ENCODE measurements around the gene ATP1A4. TPM values are rescaled to one million over a fixed set of nuclear protein-coding genes. Genes with fewer than 3 reads are reported as not detected.
A peak's percentile ranks its signal among the peaks of the same experiment; 100 is the strongest.

ATP1A4 gene
- total RNA-seq, 1 donor from 2014 or later, result under 0.01 TPM

GRCh38 chr1:160156361-160156760 lies 5.0 kb downstream of the ATP1A4 start:
- Histone ChIP-seq H3K27me3 (ENCODE audit: control insufficient read depth in 3 of 3, insufficient read depth in 3 of 3, low read length in 3 of 3) (no peaks in the 10 kb centered on the region), H3K9me3 (ENCODE audit: control insufficient read depth in 3 of 3, low read length in 3 of 3) (no peaks in the 10 kb centered on the region)

GRCh38 chr1:160157174-160157573 lies 5.8 kb downstream of the ATP1A4 start:
- H3K27ac ChIP-seq (ENCODE audit: low read depth, low read length), result no peak overlapping the region
- no peaks in the 10 kb centered on the region for H3K36me3 ChIP-seq (ENCODE audit: control insufficient read depth in 3 of 3, insufficient read depth in 3 of 3, low read length in 3 of 3)
- H3K27me3 ChIP-seq (ENCODE audit: control insufficient read depth in 3 of 3, insufficient read depth in 3 of 3, low read length in 3 of 3), result no peaks in the 10 kb centered on the region
- no peak overlapping the region for H3K9ac ChIP-seq (ENCODE audit: low read depth in 1 of 3, low read length in 3 of 3)
- H3K9me3 ChIP-seq (ENCODE audit: control insufficient read depth in 3 of 3, low read length in 3 of 3), result no peaks in the 10 kb centered on the region
- peaks cover 0 to 2% (median under 1%) of the 10 kb centered on the region in 3 donors for H3K4me1 ChIP-seq (ENCODE audit: control insufficient read depth in 3 of 3, insufficient read depth in 3 of 3, low read length in 3 of 3)
- H3K4me3 ChIP-seq (ENCODE audit: low read length in 3 of 3), result no peak overlapping the region

More at GRCh38 chr1:160156361-160156760, 5.0 kb downstream of the ATP1A4 start:
- Histone ChIP-seq H3K27ac (ENCODE audit: low read depth, low read length) (no peak overlapping the region), H3K4me3 (ENCODE audit: low read length in 3 of 3) (no peak overlapping the region), H3K9ac (ENCODE audit: low read depth in 1 of 3, low read length in 3 of 3) (no peak overlapping the region), H3K4me1 (ENCODE audit: control insufficient read depth in 3 of 3, insufficient read depth in 3 of 3, low read length in 3 of 3) (no peaks in the 10 kb centered on the region), H3K36me3 (ENCODE audit: control insufficient read depth in 3 of 3, insufficient read depth in 3 of 3, low read length in 3 of 3) (no peaks in the 10 kb centered on the region)

GRCh38 chr1:160158031-160158430 lies 6.6 kb downstream of the ATP1A4 start:
- H3K9me3 ChIP-seq (ENCODE audit: control insufficient read depth in 3 of 3, low read length in 3 of 3), result no peaks in the 10 kb centered on the region
- peaks cover 0 to 8% (median 4%) of the 10 kb centered on the region in 3 donors for H3K4me1 ChIP-seq (ENCODE audit: control insufficient read depth in 3 of 3, insufficient read depth in 3 of 3, low read length in 3 of 3)
- H3K27ac ChIP-seq (ENCODE audit: low read depth, low read length), result no peak overlapping the region
- H3K4me3 ChIP-seq (ENCODE audit: low read length in 3 of 3), result no peak overlapping the region
- H3K27me3 ChIP-seq (ENCODE audit: control insufficient read depth in 3 of 3, insufficient read depth in 3 of 3, low read length in 3 of 3), result no peaks in the 10 kb centered on the region
- H3K36me3 ChIP-seq (ENCODE audit: control insufficient read depth in 3 of 3, insufficient read depth in 3 of 3, low read length in 3 of 3), result no peaks in the 10 kb centered on the region
- H3K9ac ChIP-seq (ENCODE audit: low read depth in 1 of 3, low read length in 3 of 3), result no peak overlapping the region

- Histone ChIP-seq H3K9ac (ENCODE audit: low read depth in 1 of 3, low read length in 3 of 3) (no peak overlapping the region), H3K36me3 (ENCODE audit: control insufficient read depth in 3 of 3, insufficient read depth in 3 of 3, low read length in 3 of 3) (no peaks in the 10 kb centered on the region), H3K4me3 (ENCODE audit: low read length in 3 of 3) (no peak overlapping the region), H3K27me3 (ENCODE audit: control insufficient read depth in 3 of 3, insufficient read depth in 3 of 3, low read length in 3 of 3) (no peaks in the 10 kb centered on the region), H3K9me3 (ENCODE audit: control insufficient read depth in 3 of 3, low read length in 3 of 3) (no peaks in the 10 kb centered on the region), H3K27ac (ENCODE audit: low read depth, low read length) (no peak overlapping the region), H3K4me1 (ENCODE audit: control insufficient read depth in 3 of 3, insufficient read depth in 3 of 3, low read length in 3 of 3) (peaks cover 0 to 12% (median 4%) of the 10 kb centered on the region in 3 donors)
These were observed 7.1 kb downstream of the ATP1A4 start for GRCh38 chr1:160158534-160158933.

- Histone ChIP-seq H3K4me1 (ENCODE audit: control insufficient read depth in 3 of 3, insufficient read depth in 3 of 3, low read length in 3 of 3) (peaks cover 0 to 12% (median 4%) of the 10 kb centered on the region in 3 donors), H3K9me3 (ENCODE audit: control insufficient read depth in 3 of 3, low read length in 3 of 3) (no peaks in the 10 kb centered on the region), H3K36me3 (ENCODE audit: control insufficient read depth in 3 of 3, insufficient read depth in 3 of 3, low read length in 3 of 3) (no peaks in the 10 kb centered on the region), H3K4me3 (ENCODE audit: low read length in 3 of 3) (no peak overlapping the region), H3K9ac (ENCODE audit: low read depth in 1 of 3, low read length in 3 of 3) (no peak overlapping the region), H3K27ac (ENCODE audit: low read depth, low read length) (no peak overlapping the region), H3K27me3 (ENCODE audit: control insufficient read depth in 3 of 3, insufficient read depth in 3 of 3, low read length in 3 of 3) (no peaks in the 10 kb centered on the region)
These were observed 8.4 kb downstream of the ATP1A4 start for GRCh38 chr1:160159846-160160245.

- no peak overlapping the region for H3K4me3 ChIP-seq (ENCODE audit: low read length in 3 of 3)
- no peaks in the 10 kb centered on the region for H3K27me3 ChIP-seq (ENCODE audit: control insufficient read depth in 3 of 3, insufficient read depth in 3 of 3, low read length in 3 of 3)
- H3K9ac ChIP-seq (ENCODE audit: low read depth in 1 of 3, low read length in 3 of 3), result peak overlapping the region in 1 of 3 donors; percentile 11
- H3K27ac ChIP-seq (ENCODE audit: low read depth, low read length), result no peak overlapping the region
- no peaks in the 10 kb centered on the region for H3K9me3 ChIP-seq (ENCODE audit: control insufficient read depth in 3 of 3, low read length in 3 of 3)
- no peaks in the 10 kb centered on the region for H3K36me3 ChIP-seq (ENCODE audit: control insufficient read depth in 3 of 3, insufficient read depth in 3 of 3, low read length in 3 of 3)
- peaks cover 0 to 12% (median 4%) of the 10 kb centered on the region in 3 donors for H3K4me1 ChIP-seq (ENCODE audit: control insufficient read depth in 3 of 3, insufficient read depth in 3 of 3, low read length in 3 of 3)
These were observed 10.7 kb downstream of the ATP1A4 start for GRCh38 chr1:160161965-160162705.

GRCh38 chr1:160162931-160163330 lies 11.5 kb downstream of the ATP1A4 start:
- no peaks in the 10 kb centered on the region for H3K27me3 ChIP-seq (ENCODE audit: control insufficient read depth in 3 of 3, insufficient read depth in 3 of 3, low read length in 3 of 3)
- H3K27ac ChIP-seq (ENCODE audit: low read depth, low read length), result no peak overlapping the region
- no peak overlapping the region for H3K4me3 ChIP-seq (ENCODE audit: low read length in 3 of 3)
- no peaks in the 10 kb centered on the region for H3K9me3 ChIP-seq (ENCODE audit: control insufficient read depth in 3 of 3, low read length in 3 of 3)
- no peaks in the 10 kb centered on the region for H3K36me3 ChIP-seq (ENCODE audit: control insufficient read depth in 3 of 3, insufficient read depth in 3 of 3, low read length in 3 of 3)
- H3K9ac ChIP-seq (ENCODE audit: low read depth in 1 of 3, low read length in 3 of 3), result no peak overlapping the region
- H3K4me1 ChIP-seq (ENCODE audit: control insufficient read depth in 3 of 3, insufficient read depth in 3 of 3, low read length in 3 of 3), result peaks cover 2 to 20% (median 12%) of the 10 kb centered on the region in 3 donors

- Histone ChIP-seq H3K9ac (ENCODE audit: low read depth in 1 of 3, low read length in 3 of 3) (no peak overlapping the region), H3K4me1 (ENCODE audit: control insufficient read depth in 3 of 3, insufficient read depth in 3 of 3, low read length in 3 of 3) (peaks cover 3 to 22% (median 16%) of the 10 kb centered on the region in 3 donors), H3K27me3 (ENCODE audit: control insufficient read depth in 3 of 3, insufficient read depth in 3 of 3, low read length in 3 of 3) (no peaks in the 10 kb centered on the region), H3K36me3 (ENCODE audit: control insufficient read depth in 3 of 3, insufficient read depth in 3 of 3, low read length in 3 of 3) (no peaks in the 10 kb centered on the region), H3K9me3 (ENCODE audit: control insufficient read depth in 3 of 3, low read length in 3 of 3) (no peaks in the 10 kb centered on the region), H3K4me3 (ENCODE audit: low read length in 3 of 3) (no peak overlapping the region), H3K27ac (ENCODE audit: low read depth, low read length) (no peak overlapping the region)
These were observed 12.2 kb downstream of the ATP1A4 start for GRCh38 chr1:160163615-160164014.

- Histone ChIP-seq H3K36me3 (ENCODE audit: control insufficient read depth in 3 of 3, insufficient read depth in 3 of 3, low read length in 3 of 3) (no peaks in the 10 kb centered on the region), H3K27me3 (ENCODE audit: control insufficient read depth in 3 of 3, insufficient read depth in 3 of 3, low read length in 3 of 3) (no peaks in the 10 kb centered on the region), H3K4me1 (ENCODE audit: control insufficient read depth in 3 of 3, insufficient read depth in 3 of 3, low read length in 3 of 3) (peaks cover 3 to 27% (median 18%) of the 10 kb centered on the region in 3 donors), H3K9ac (ENCODE audit: low read depth in 1 of 3, low read length in 3 of 3) (no peak overlapping the region), H3K4me3 (ENCODE audit: low read length in 3 of 3) (no peak overlapping the region), H3K9me3 (ENCODE audit: control insufficient read depth in 3 of 3, low read length in 3 of 3) (no peaks in the 10 kb centered on the region), H3K27ac (ENCODE audit: low read depth, low read length) (no peak overlapping the region)
These were observed 12.7 kb downstream of the ATP1A4 start for GRCh38 chr1:160164121-160164520.

GRCh38 chr1:160166166-160166868 lies 14.9 kb downstream of the ATP1A4 start:
- Histone ChIP-seq H3K9ac (ENCODE audit: low read depth in 1 of 3, low read length in 3 of 3) (no peak overlapping the region), H3K4me1 (ENCODE audit: control insufficient read depth in 3 of 3, insufficient read depth in 3 of 3, low read length in 3 of 3) (peaks cover 6 to 34% (median 27%) of the 10 kb centered on the region in 3 donors), H3K9me3 (ENCODE audit: control insufficient read depth in 3 of 3, low read length in 3 of 3) (no peaks in the 10 kb centered on the region), H3K27ac (ENCODE audit: low read depth, low read length) (no peak overlapping the region), H3K4me3 (ENCODE audit: low read length in 3 of 3) (no peak overlapping the region), H3K36me3 (ENCODE audit: control insufficient read depth in 3 of 3, insufficient read depth in 3 of 3, low read length in 3 of 3) (no peaks in the 10 kb centered on the region), H3K27me3 (ENCODE audit: control insufficient read depth in 3 of 3, insufficient read depth in 3 of 3, low read length in 3 of 3) (no peaks in the 10 kb centered on the region)

Measured in skeletal muscle tissue (tissue), 4 donors.